OCI-LY7 (cell line): ENCODE data around the gene FCRL6.

ENCODE experiments used
- CTCF ChIP-seq: fragments of 200-600 bp; sonication (generic); conservative IDR thresholded peaks from 2 replicates; pipeline ENCODE4 v1.5.1; 2014; ENCODE audit warnings: mild to moderate bottlenecking, antibody characterized with exemption, low read length, moderate library complexity, mixed read lengths
- EZH2phosphoT487 ChIP-seq: fragments of 200-600 bp; sonication (generic); IDR thresholded peaks from 2 replicates; pipeline ENCODE4 v1.6.1; 2018; ENCODE audit warnings: low read depth, borderline replicate concordance, mild to moderate bottlenecking, mixed run types, antibody characterized with exemption, low read length, moderate library complexity, mixed read lengths

- no peak for TF ChIP-seq CTCF
- TF ChIP-seq EZH2phosphoT487, result no peak
These were observed 21.2 kb downstream of the FCRL6 start for GRCh38 chr1:159823406-159823805.
